ENCODE measurements around the gene HABP2. TPM values are rescaled to one million over a fixed set of nuclear protein-coding genes. Genes with fewer than 3 reads are reported as not detected.

HABP2 gene
- total RNA-seq (2014; rRNA removed; shearing (Covaris generic); ENCODE audit: low replicate concordance): not detected in 2 replicates

GRCh38 chr10:113552701-113553100 lies at the start of gene HABP2:
Gene HABP2 (plus strand): TSS chr10:113553053. CDS start chr10:113553122, 69 bp downstream.
- H3K27ac ChIP-seq (ENCODE audit: low read length): no peak within 1 kb of the TSS
- no peak within 1 kb of the TSS for H3K9ac ChIP-seq (ENCODE audit: low read length)
- H3K4me3 ChIP-seq (ENCODE audit: low read length): no peak within 1 kb of the TSS
- no peak within 1 kb of the TSS for H3K4me2 ChIP-seq (ENCODE audit: low read depth, low read length, poor library complexity, severe bottlenecking)
- no peaks in the 10 kb centered on the region for H3K79me2 ChIP-seq (ENCODE audit: low read length)
- H3K36me3 ChIP-seq (ENCODE audit: insufficient read depth, low read length): no peaks in the 10 kb centered on the region
- no peak within 1 kb of the TSS for H2AFZ ChIP-seq (ENCODE audit: low read length)
- H4K20me1 ChIP-seq (ENCODE audit: insufficient read depth, low read depth, low read length): no peaks in the 10 kb centered on the region
- H3K27me3 ChIP-seq (ENCODE audit: low read length): no peaks in the 10 kb centered on the region
- no peak for DNase-seq
- H3K4me1 ChIP-seq (ENCODE audit: low read length): no peaks in the 10 kb centered on the region
- no peaks in the 10 kb centered on the region for H3K9me3 ChIP-seq (ENCODE audit: low read length)
- H3K9me2 ChIP-seq (replicated peaks; ENCODE audit: insufficient read depth, low read length): no peaks in the 10 kb centered on the region

DNA sequence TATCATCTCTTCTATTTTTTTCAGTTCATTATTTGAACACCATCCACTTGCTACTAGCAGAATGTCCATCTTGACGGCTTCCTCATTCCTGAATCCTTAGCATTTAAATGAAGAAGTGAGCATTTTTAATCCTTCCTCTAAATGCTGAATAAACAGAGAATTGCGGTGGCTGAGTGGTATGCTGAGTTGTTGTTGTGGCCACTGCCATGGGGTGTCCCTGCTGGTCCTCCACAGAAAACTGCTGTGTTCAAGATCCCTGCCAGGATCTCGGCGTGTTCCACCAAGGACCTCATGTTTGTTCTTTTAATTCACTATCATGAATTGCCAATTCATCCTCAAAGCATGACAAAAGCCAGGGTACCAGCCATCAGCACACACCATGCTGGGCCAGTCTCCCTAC lies 48.9 kb upstream of the HABP2 start:
- no peaks in the 10 kb centered on the region for H3K4me1 ChIP-seq (ENCODE audit: low read length)
- H3K36me3 ChIP-seq (ENCODE audit: insufficient read depth, low read length): no peaks in the 10 kb centered on the region
- no peak overlapping the region for H3K9ac ChIP-seq (ENCODE audit: low read length)
- H4K20me1 ChIP-seq (ENCODE audit: insufficient read depth, low read depth, low read length): no peaks in the 10 kb centered on the region
- no peaks in the 10 kb centered on the region for H3K9me2 ChIP-seq (replicated peaks; ENCODE audit: insufficient read depth, low read length)
- H2AFZ ChIP-seq (ENCODE audit: low read length): no peak overlapping the region
- H3K4me2 ChIP-seq (ENCODE audit: low read depth, low read length, poor library complexity, severe bottlenecking): no peak overlapping the region
- no peak overlapping the region for H3K27ac ChIP-seq (ENCODE audit: low read length)
- no peaks in the 10 kb centered on the region for H3K79me2 ChIP-seq (ENCODE audit: low read length)
- no peak overlapping the region for H3K4me3 ChIP-seq (ENCODE audit: low read length)
- no peak for DNase-seq
- H3K27me3 ChIP-seq (ENCODE audit: low read length): no peaks in the 10 kb centered on the region
- no peaks in the 10 kb centered on the region for H3K9me3 ChIP-seq (ENCODE audit: low read length)

- DNase-seq: no peak
- no peaks in the 10 kb centered on the region for H3K27me3 ChIP-seq (ENCODE audit: low read length)
- H3K4me3 ChIP-seq (ENCODE audit: low read length): no peak overlapping the region
- H3K9me3 ChIP-seq (ENCODE audit: low read length): no peaks in the 10 kb centered on the region
- H3K36me3 ChIP-seq (ENCODE audit: insufficient read depth, low read length): no peaks in the 10 kb centered on the region
- H3K4me1 ChIP-seq (ENCODE audit: low read length): no peaks in the 10 kb centered on the region
- no peaks in the 10 kb centered on the region for H3K79me2 ChIP-seq (ENCODE audit: low read length)
- no peaks in the 10 kb centered on the region for H3K9me2 ChIP-seq (replicated peaks; ENCODE audit: insufficient read depth, low read length)
- H3K4me2 ChIP-seq (ENCODE audit: low read depth, low read length, poor library complexity, severe bottlenecking): no peak overlapping the region
- no peak overlapping the region for H3K9ac ChIP-seq (ENCODE audit: low read length)
- no peaks in the 10 kb centered on the region for H4K20me1 ChIP-seq (ENCODE audit: insufficient read depth, low read depth, low read length)
- H2AFZ ChIP-seq (ENCODE audit: low read length): no peak overlapping the region
- no peak overlapping the region for H3K27ac ChIP-seq (ENCODE audit: low read length)
Measured at GRCh38 chr10:113504423-113504822, 48.4 kb upstream of the HABP2 start.

GRCh38 chr10:113506476-113506875 lies 46.4 kb upstream of the HABP2 start:
- DNase-seq: no peak
- Histone ChIP-seq H3K27ac (ENCODE audit: low read length) (no peak overlapping the region), H4K20me1 (ENCODE audit: insufficient read depth, low read depth, low read length) (no peaks in the 10 kb centered on the region), H3K9me3 (ENCODE audit: low read length) (no peaks in the 10 kb centered on the region), H3K4me3 (ENCODE audit: low read length) (no peak overlapping the region), H2AFZ (ENCODE audit: low read length) (no peak overlapping the region), H3K9me2 (replicated peaks; ENCODE audit: insufficient read depth, low read length) (no peaks in the 10 kb centered on the region), H3K4me1 (ENCODE audit: low read length) (no peaks in the 10 kb centered on the region), H3K36me3 (ENCODE audit: insufficient read depth, low read length) (no peaks in the 10 kb centered on the region), H3K4me2 (ENCODE audit: low read depth, low read length, poor library complexity, severe bottlenecking) (no peak overlapping the region), H3K27me3 (ENCODE audit: low read length) (no peaks in the 10 kb centered on the region), H3K9ac (ENCODE audit: low read length) (no peak overlapping the region), H3K79me2 (ENCODE audit: low read length) (no peaks in the 10 kb centered on the region)

DNA sequence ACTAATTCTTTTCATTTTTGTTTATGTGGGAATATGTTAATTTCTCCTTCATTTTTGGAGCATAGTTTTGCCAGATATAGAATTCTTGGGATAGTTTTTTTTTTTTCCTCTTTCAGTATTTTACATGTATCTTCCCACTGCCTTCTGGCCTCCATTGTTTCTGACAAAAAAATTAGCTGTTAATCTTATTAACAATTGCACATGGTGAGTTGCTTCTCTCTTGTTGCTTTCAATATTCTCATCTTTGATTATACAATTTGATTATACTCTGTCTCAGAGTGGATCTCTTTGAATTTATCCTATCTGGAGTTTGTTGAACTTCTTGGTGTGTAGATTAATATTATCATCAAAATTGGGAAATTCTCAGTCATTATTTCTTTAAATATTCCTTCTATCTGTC lies 41.4 kb upstream of the HABP2 start:
- DNase-seq: no peak
- Histone ChIP-seq H3K36me3 (ENCODE audit: insufficient read depth, low read length) (no peaks in the 10 kb centered on the region), H3K4me2 (ENCODE audit: low read depth, low read length, poor library complexity, severe bottlenecking) (no peak overlapping the region), H3K9me2 (replicated peaks; ENCODE audit: insufficient read depth, low read length) (no peaks in the 10 kb centered on the region), H2AFZ (ENCODE audit: low read length) (no peak overlapping the region), H3K4me1 (ENCODE audit: low read length) (no peaks in the 10 kb centered on the region), H3K27ac (ENCODE audit: low read length) (no peak overlapping the region), H3K79me2 (ENCODE audit: low read length) (no peaks in the 10 kb centered on the region), H4K20me1 (ENCODE audit: insufficient read depth, low read depth, low read length) (no peaks in the 10 kb centered on the region), H3K9me3 (ENCODE audit: low read length) (no peaks in the 10 kb centered on the region), H3K27me3 (ENCODE audit: low read length) (no peaks in the 10 kb centered on the region), H3K4me3 (ENCODE audit: low read length) (no peak overlapping the region), H3K9ac (ENCODE audit: low read length) (no peak overlapping the region)

GRCh38 chr10:113515161-113515560 lies 37.7 kb upstream of the HABP2 start:
- Histone ChIP-seq H3K4me3 (ENCODE audit: low read length) (no peak overlapping the region), H3K9ac (ENCODE audit: low read length) (no peak overlapping the region), H4K20me1 (ENCODE audit: insufficient read depth, low read depth, low read length) (no peaks in the 10 kb centered on the region), H3K9me2 (replicated peaks; ENCODE audit: insufficient read depth, low read length) (no peaks in the 10 kb centered on the region), H3K79me2 (ENCODE audit: low read length) (no peaks in the 10 kb centered on the region), H2AFZ (ENCODE audit: low read length) (no peak overlapping the region), H3K9me3 (ENCODE audit: low read length) (no peaks in the 10 kb centered on the region), H3K27ac (ENCODE audit: low read length) (no peak overlapping the region), H3K4me2 (ENCODE audit: low read depth, low read length, poor library complexity, severe bottlenecking) (no peak overlapping the region), H3K27me3 (ENCODE audit: low read length) (no peaks in the 10 kb centered on the region), H3K36me3 (ENCODE audit: insufficient read depth, low read length) (no peaks in the 10 kb centered on the region), H3K4me1 (ENCODE audit: low read length) (no peaks in the 10 kb centered on the region)
- no peak for DNase-seq

DNA sequence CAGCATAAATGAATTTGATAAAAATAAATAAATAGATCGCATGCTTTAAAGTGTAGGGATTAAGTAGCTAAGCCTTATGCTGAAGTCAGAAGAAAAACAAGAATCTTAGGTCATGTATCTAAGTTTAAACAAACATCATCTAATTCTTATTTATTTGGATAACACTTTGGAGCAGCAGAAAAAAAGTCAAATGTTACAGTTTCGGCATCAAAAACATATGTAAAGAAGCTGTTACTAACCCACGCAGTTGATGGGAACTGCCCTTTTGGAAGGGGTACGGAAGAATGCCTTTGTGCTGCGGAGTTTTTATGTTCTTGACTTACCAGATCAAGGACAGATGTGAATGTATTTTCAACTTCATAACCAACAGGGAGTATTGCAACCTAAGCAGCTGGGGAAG lies 37.3 kb upstream of the HABP2 start:
- Histone ChIP-seq H3K4me1 (ENCODE audit: low read length) (no peaks in the 10 kb centered on the region), H4K20me1 (ENCODE audit: insufficient read depth, low read depth, low read length) (no peaks in the 10 kb centered on the region), H3K27ac (ENCODE audit: low read length) (no peak overlapping the region), H3K9me2 (replicated peaks; ENCODE audit: insufficient read depth, low read length) (no peaks in the 10 kb centered on the region), H3K4me2 (ENCODE audit: low read depth, low read length, poor library complexity, severe bottlenecking) (no peak overlapping the region), H3K9me3 (ENCODE audit: low read length) (no peaks in the 10 kb centered on the region), H3K4me3 (ENCODE audit: low read length) (no peak overlapping the region), H3K27me3 (ENCODE audit: low read length) (no peaks in the 10 kb centered on the region), H2AFZ (ENCODE audit: low read length) (no peak overlapping the region), H3K36me3 (ENCODE audit: insufficient read depth, low read length) (no peaks in the 10 kb centered on the region), H3K79me2 (ENCODE audit: low read length) (no peaks in the 10 kb centered on the region), H3K9ac (ENCODE audit: low read length) (no peak overlapping the region)
- no peak for DNase-seq

DNA sequence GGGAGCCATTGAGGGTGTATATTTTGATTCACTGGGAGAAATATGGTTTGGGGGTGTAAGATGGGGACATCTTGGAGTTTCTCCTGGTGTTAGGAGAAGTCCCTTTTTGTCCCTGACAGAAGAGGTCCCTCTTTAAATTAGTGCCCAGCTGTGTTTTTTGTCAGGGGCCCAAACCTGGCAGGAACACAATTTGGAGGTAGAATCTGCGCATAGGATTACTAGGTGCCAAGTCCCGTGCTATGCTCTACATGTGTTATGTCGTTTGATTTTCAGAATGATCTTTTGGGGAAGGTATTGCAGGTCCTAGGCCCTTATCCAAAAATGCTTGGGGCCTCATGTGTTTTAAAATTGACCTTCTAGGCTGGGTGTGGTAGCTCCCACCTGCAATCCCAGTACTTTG lies 36.8 kb upstream of the HABP2 start:
- no peak overlapping the region for H3K9ac ChIP-seq (ENCODE audit: low read length)
- H3K9me2 ChIP-seq (replicated peaks; ENCODE audit: insufficient read depth, low read length): no peaks in the 10 kb centered on the region
- no peak overlapping the region for H2AFZ ChIP-seq (ENCODE audit: low read length)
- H3K27ac ChIP-seq (ENCODE audit: low read length): no peak overlapping the region
- H3K36me3 ChIP-seq (ENCODE audit: insufficient read depth, low read length): no peaks in the 10 kb centered on the region
- no peaks in the 10 kb centered on the region for H3K4me1 ChIP-seq (ENCODE audit: low read length)
- H3K79me2 ChIP-seq (ENCODE audit: low read length): no peaks in the 10 kb centered on the region
- no peaks in the 10 kb centered on the region for H3K27me3 ChIP-seq (ENCODE audit: low read length)
- no peak for DNase-seq
- no peak overlapping the region for H3K4me2 ChIP-seq (ENCODE audit: low read depth, low read length, poor library complexity, severe bottlenecking)
- H4K20me1 ChIP-seq (ENCODE audit: insufficient read depth, low read depth, low read length): peaks cover 5% of the 10 kb centered on the region; the same call in 1 of the 2 replicates
- no peaks in the 10 kb centered on the region for H3K9me3 ChIP-seq (ENCODE audit: low read length)
- no peak overlapping the region for H3K4me3 ChIP-seq (ENCODE audit: low read length)

Data from Karpas-422 (cell line).